A549 (cell line): Measurements from ENCODE around the gene PRKCE. TPM values are rescaled to one million over a fixed set of nuclear protein-coding genes. Genes with fewer than 3 reads are reported as not detected.

Experiments
- ATAC-seq, 2 experiments: fragments of 200-7000 bp in 1 of 2; fragments of >200 bp in 1 of 2; cut with Nextera tagmentation in 1 of 2; cut with Tn5 transposase in 1 of 2; 3 replicates each; pipeline versions ENCODE4 v1.8.0 to v1.9.1; 2018 to 2020; ENCODE audit warnings: mild to moderate bottlenecking in 1 of 2, moderate library complexity in 1 of 2
- CTCF ChIA-PET: fragments of 300-600 bp; sonication (Branson Sonifier 250); formaldehyde crosslinking; extraction: SDS; loops from one replicate; lab custom pipeline; 2021; ENCODE audit warnings: antibody characterized with exemption, inconsistent platforms; lab: Yijun Ruan, JAX
- POLR2A ChIA-PET: fragments of 350-600 bp; formaldehyde crosslinking; extraction: SDS; loops from one replicate; lab custom pipeline; 2021; ENCODE audit warnings: antibody characterized with exemption, inconsistent platforms; lab: Yijun Ruan, JAX
- DNase-seq, 2 experiments: peaks; one replicate each; pipeline versions ENCODE4 v3.0.0 to v3.0.0-alpha.2; 2011 to 2016; ENCODE audit warnings: low read depth in 1 of 2, low spot score in 1 of 2
- FAIRE-seq: peaks from 2 replicates; lab custom pipeline; 2011; peaks lifted over from hg19 to GRCh38; lab: Jason Lieb, UNC
- H3K27ac ChIP-seq, 2 experiments: fragments of >200 bp; sonication (Bioruptor Twin); formaldehyde crosslinking; 3 replicates each; pipeline ENCODE4 v1.5.1; 2016 to 2017
- H3K4me1 ChIP-seq: fragments of >200 bp; sonication (Bioruptor Twin); formaldehyde crosslinking; 3 replicates; pipeline ENCODE4 v1.6.1; 2016
- H3K4me2 ChIP-seq: fragments of >200 bp; sonication (Bioruptor Twin); formaldehyde crosslinking; 3 replicates; pipeline ENCODE4 v1.6.1; 2016
- H3K4me3 ChIP-seq: fragments of >200 bp; sonication (Bioruptor Twin); formaldehyde crosslinking; 3 replicates; pipeline ENCODE4 v1.5.1; 2016
- H3K9me3 ChIP-seq: fragments of >200 bp; sonication (Bioruptor Twin); formaldehyde crosslinking; 3 replicates; pipeline ENCODE4 v1.6.1; 2016
- CBX8 ChIP-seq: fragments of 200-600 bp; sonication (generic); IDR thresholded peaks from 2 replicates; pipeline ENCODE4 v1.6.1; 2016
- CEBPB ChIP-seq, 2 experiments: fragments of >200 bp in 1 of 2; sonication (Bioruptor Twin) in 1 of 2; formaldehyde crosslinking in 1 of 2; IDR thresholded peaks; 2 replicates each; pipeline ENCODE4 v1.6.1; 2012 to 2016
- EHMT2 ChIP-seq: fragments of 200-600 bp; sonication (generic); IDR thresholded peaks from 2 replicates; pipeline ENCODE4 v1.6.1; 2016; ENCODE audit warnings: antibody characterized with exemption, low read depth, mild to moderate bottlenecking, moderate library complexity
- ELK1 ChIP-seq: fragments of 150-350 bp; IDR thresholded peaks from 2 replicates; pipeline ENCODE4 v1.6.1; 2014; ENCODE audit warnings: low read depth, mild to moderate bottlenecking, low read length
- FOSL2 ChIP-seq, 2 experiments: fragments of 450-650 bp in 1 of 2; fragments of >200 bp in 1 of 2; sonication (Bioruptor Twin) in 1 of 2; formaldehyde crosslinking; IDR thresholded peaks; 2 replicates each; pipeline versions ENCODE4 v1.5.0 to v1.6.1; 2016 to 2020; ENCODE audit warnings: mild to moderate bottlenecking in 1 of 2, moderate library complexity in 1 of 2
- HDAC2 ChIP-seq: fragments of 200-600 bp; sonication (generic); IDR thresholded peaks from 2 replicates; pipeline ENCODE4 v1.6.1; 2016
- HES2 ChIP-seq: fragments of >200 bp; sonication (Bioruptor Twin); formaldehyde crosslinking; IDR thresholded peaks from 2 replicates; pipeline ENCODE4 v1.6.1; 2016
- HMGXB4 ChIP-seq: fragments of 250-450 bp; sonication (Bioruptor Pico); IDR thresholded peaks from 2 replicates; pipeline ENCODE4 v1.5.0; 2021; ENCODE audit warnings: mild to moderate bottlenecking, moderate library complexity, borderline replicate concordance
- HOXB13 ChIP-seq: fragments of 250-450 bp; sonication (Bioruptor Pico); IDR thresholded peaks from 2 replicates; pipeline ENCODE4 v1.5.0; 2020; ENCODE audit warnings: low read depth, mild to moderate bottlenecking, moderate library complexity
- HOXB5 ChIP-seq: fragments of 250-450 bp; sonication (Bioruptor Pico); IDR thresholded peaks from 2 replicates; pipeline ENCODE4 v1.5.0; 2020; ENCODE audit warnings: mild to moderate bottlenecking, moderate library complexity
- KDM5A ChIP-seq: fragments of 200-600 bp; sonication (generic); IDR thresholded peaks from 2 replicates; pipeline ENCODE4 v1.6.1; 2016; ENCODE audit warnings: antibody characterized with exemption, mild to moderate bottlenecking
- MAFK ChIP-seq: fragments of 450-650 bp; IDR thresholded peaks from 2 replicates; pipeline ENCODE4 v1.6.1; 2014; ENCODE audit not compliant: partially characterized antibody
- MAZ ChIP-seq: fragments of 150-350 bp; IDR thresholded peaks from 2 replicates; pipeline ENCODE4 v1.6.1; 2014; ENCODE audit warnings: antibody characterized with exemption, low read depth, low read length, borderline replicate concordance
- NFE2L2 ChIP-seq: fragments of 150-350 bp; conservative IDR thresholded peaks from 2 replicates; pipeline ENCODE4 v1.6.1; 2014; ENCODE audit warnings: low read length
- NPAS2 ChIP-seq: fragments of 250-450 bp; sonication (Bioruptor Pico); IDR thresholded peaks from 2 replicates; pipeline ENCODE4 v1.8.0; 2022; ENCODE audit warnings: mild to moderate bottlenecking, moderate library complexity, borderline replicate concordance
- PHF8 ChIP-seq: fragments of 200-600 bp; sonication (generic); IDR thresholded peaks from 2 replicates; pipeline ENCODE4 v1.6.1; 2016; ENCODE audit warnings: low read depth, mild to moderate bottlenecking, antibody characterized with exemption, moderate library complexity, borderline replicate concordance
- RCOR1 ChIP-seq: fragments of 150-350 bp; IDR thresholded peaks from 2 replicates; pipeline ENCODE4 v1.6.1; 2014; ENCODE audit warnings: antibody characterized with exemption, low read length, low read depth
- SMC3 ChIP-seq: fragments of >200 bp; sonication (Bioruptor Twin); formaldehyde crosslinking; IDR thresholded peaks from 3 replicates; pipeline ENCODE4 v1.6.1; 2018; ENCODE audit warnings: inconsistent platforms
- ZC3H11A ChIP-seq: fragments of 450-650 bp; IDR thresholded peaks from 2 replicates; pipeline ENCODE4 v1.6.1; 2014; ENCODE audit warnings: antibody characterized with exemption, mild to moderate bottlenecking
- ZNF302 ChIP-seq: fragments of 250-450 bp; sonication (Bioruptor Pico); IDR thresholded peaks from 2 replicates; pipeline ENCODE4 v1.9.0; 2021; ENCODE audit warnings: inconsistent platforms, mild to moderate bottlenecking, moderate library complexity
- WGBS: methylation state at CpG from one replicate; pipeline ENCODE4 v1.1.6; 2017; ENCODE audit errors: missing lambda C conversion rate; 5-methylcytosine and 5-hydroxymethylcytosine counted together
- polyA plus RNA-seq, 4 experiments: library from polyadenylated mRNA; depleted of rRNA in 3 of 4; stranded (reverse); fragments of >200 nt; fragmentation: RNase III in 1 of 4; extraction: RNeasy Plus Mini Kit Qiagen cat#74134 plus additional on column Dnase treatment in 1 of 4; gene quantifications; 2 replicates in 3 of 4; 3 replicates in 1 of 4; pipeline ENCODE4 v1.2.3, GENCODE V29; 2011 to 2017

PRKCE gene
- polyA plus RNA-seq, 2 of the 4 experiments (the other 2 are of a cell fraction), result 11.5 to 12.0 TPM

GRCh38 chr2:45732946-45733345, 81.5 kb downstream of the PRKCE start (continued):
- TF ChIP-seq ELK1 (no peak), MAZ (no peak), ZNF302 (no peak), HDAC2 (no peak), EHMT2 (no peak)

- Histone ChIP-seq H3K4me2 (no peak overlapping the region), H3K4me3 (no peak overlapping the region), H3K27ac (no peak overlapping the region), H3K4me1 (no peaks in the 10 kb centered on the region), H3K9me3 (no peaks in the 10 kb centered on the region)
- no peak for DNase-seq
- ATAC-seq, result no peak
- FAIRE-seq, result no peak
- ChIA-PET CTCF (interaction anchor here (0.7 to 1.4 kb wide), 2 partner anchors 11 to 285 kb away, joined by 3 to 5 read pairs; no protein-coding TSS in a partner anchor), POLR2A (no interaction called here)
- 93% methylated on average over 6 of the region's 6 CpGs for WGBS
- no peak for TF ChIP-seq CBX8
- TF ChIP-seq FOSL2 (IDR thresholded peaks at IDR 0.05), result no peak
- TF ChIP-seq FOSL2 (CRISPR knock-in tag; IDR thresholded peaks at IDR 0.05), result no peak
- no peak for TF ChIP-seq SMC3
- no peak for TF ChIP-seq RCOR1
- TF ChIP-seq HOXB13 (CRISPR knock-in tag), result no peak
- no peak for TF ChIP-seq NPAS2
- TF ChIP-seq HMGXB4 (CRISPR knock-in tag), result no peak
- TF ChIP-seq HES2, result no peak
- no peak for TF ChIP-seq PHF8
- TF ChIP-seq NFE2L2, result no peak
- TF ChIP-seq KDM5A, result no peak
- no peak for TF ChIP-seq MAFK
These were observed 82.9 kb downstream of the PRKCE start for GRCh38 chr2:45734336-45734735.

GRCh38 chr2:45734952-45735351, 83.5 kb downstream of the PRKCE start:
- Histone ChIP-seq H3K4me2 (no peak overlapping the region), H3K4me3 (no peak overlapping the region), H3K4me1 (no peaks in the 10 kb centered on the region), H3K27ac (no peak overlapping the region), H3K9me3 (no peaks in the 10 kb centered on the region)
- 93% methylated on average over 6 of the region's 6 CpGs for WGBS
- POLR2A ChIA-PET, result no interaction called here
- ATAC-seq (peak in 1 of 2 experiments; percentile 37; a peak in 1 of 6 replicates), DNase-seq (no peak), FAIRE-seq (no peak)
- no peak for TF ChIP-seq PHF8
- no peak for TF ChIP-seq HOXB5
- TF ChIP-seq ZC3H11A, result no peak
- 0 out of 4 replicates have a peak, but pooled peaks of 1 of the 2 experiments have one; percentile 14 for TF ChIP-seq CEBPB (IDR thresholded peaks at IDR 0.05)
- CTCF ChIA-PET, result interaction anchor here (1.0 to 1.4 kb wide), 2 partner anchors 11 to 14 kb away, joined by 3 to 5 read pairs; no protein-coding TSS in a partner anchor
